GM19351 (cell line): ENCODE measurements around the gene CCDC149.
A peak's percentile ranks its signal among the peaks of the same experiment; 100 is the strongest.

ENCODE experiments used
- ATAC-seq: cut with Tn5 transposase; IDR thresholded peaks from one replicate; pipeline ENCODE4 v1.9.1; 2021; ENCODE audit warnings: mild to moderate bottlenecking, moderate library complexity; ENCODE audit not compliant: unreplicated experiment

Gene CCDC149

GRCh38 chr4:24780936-24781495 lies 131.8 kb downstream of the CCDC149 start:
- no peak for ATAC-seq

- no peak for ATAC-seq
Observed at GRCh38 chr4:24778464-24779225, 134.2 kb downstream of the CCDC149 start.

DNA sequence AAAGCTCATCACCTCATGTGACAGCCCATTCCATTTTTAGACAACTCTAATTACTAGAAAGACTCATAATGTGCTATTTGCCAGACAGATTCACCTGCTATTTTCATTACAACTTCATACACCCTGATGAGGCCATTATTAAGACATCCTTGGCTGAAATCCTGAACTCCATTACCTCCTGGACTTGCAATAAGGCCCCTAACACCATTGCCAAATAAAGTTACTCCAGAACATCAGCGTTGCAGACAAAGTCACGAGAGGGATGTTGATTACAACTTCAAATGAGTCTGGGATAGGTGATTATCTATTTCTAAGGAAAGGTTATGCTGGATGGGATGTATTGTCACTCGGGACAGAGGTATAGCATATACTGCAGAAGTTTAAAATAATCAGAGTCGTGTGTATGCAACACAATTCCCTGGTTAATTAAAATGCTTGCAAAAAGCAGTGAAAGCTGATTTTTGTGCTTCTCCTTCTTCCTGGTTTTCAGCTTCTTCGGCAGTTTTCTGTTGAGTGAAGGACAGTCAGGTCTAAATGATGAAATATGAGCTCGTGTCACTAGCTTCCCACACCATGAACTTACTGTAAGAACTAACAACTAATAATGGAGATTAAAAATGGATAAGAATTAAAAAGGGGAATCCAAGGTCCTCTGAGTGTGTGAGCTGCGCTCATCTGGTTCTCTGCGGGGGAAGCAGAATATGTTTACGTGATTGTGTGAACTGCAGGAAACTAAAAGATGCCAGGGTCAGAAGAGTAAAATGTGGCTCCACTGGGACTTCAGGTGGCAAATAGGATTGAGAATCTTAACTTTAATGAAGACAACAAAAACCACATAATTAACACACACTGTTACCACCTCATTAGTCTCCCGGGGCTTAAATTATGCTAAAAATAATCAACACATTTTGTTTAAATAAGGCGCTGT lies 135.0 kb downstream of the CCDC149 start:
- no peak for ATAC-seq

- no peak for ATAC-seq
Observed at GRCh38 chr4:24775750-24776149, 137.1 kb downstream of the CCDC149 start.

DNA sequence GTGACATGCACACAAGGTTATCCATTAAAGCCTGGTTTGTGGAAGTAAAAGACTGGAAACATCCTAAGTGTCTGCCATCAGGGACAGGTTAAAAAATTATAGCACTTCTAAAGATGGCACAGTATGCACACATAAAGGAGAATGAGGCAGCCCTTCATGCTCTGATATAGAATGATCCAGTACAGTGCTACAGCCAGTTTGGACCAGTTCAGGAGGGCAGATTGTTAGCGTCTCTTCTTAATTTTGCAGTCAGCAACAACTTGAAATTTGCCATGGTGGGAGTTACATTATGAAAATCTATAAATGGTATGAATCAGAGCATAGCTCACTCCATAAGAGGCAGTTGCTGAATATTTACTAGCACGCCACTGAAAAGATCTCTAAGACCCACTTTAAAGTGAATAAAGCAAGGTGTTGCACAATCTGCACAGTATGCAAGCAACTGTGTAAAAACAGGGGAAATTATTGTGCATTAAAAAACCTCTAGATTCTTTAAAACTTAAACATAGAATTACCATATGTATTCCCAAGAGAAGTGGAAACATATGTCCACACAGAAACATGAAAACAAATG lies 137.7 kb downstream of the CCDC149 start:
- ATAC-seq = no peak

GRCh38 chr4:24774452-24774851 lies 138.4 kb downstream of the CCDC149 start:
- ATAC-seq = no peak

GRCh38 chr4:24772952-24773351 lies 139.9 kb downstream of the CCDC149 start:
- ATAC-seq = no peak

DNA sequence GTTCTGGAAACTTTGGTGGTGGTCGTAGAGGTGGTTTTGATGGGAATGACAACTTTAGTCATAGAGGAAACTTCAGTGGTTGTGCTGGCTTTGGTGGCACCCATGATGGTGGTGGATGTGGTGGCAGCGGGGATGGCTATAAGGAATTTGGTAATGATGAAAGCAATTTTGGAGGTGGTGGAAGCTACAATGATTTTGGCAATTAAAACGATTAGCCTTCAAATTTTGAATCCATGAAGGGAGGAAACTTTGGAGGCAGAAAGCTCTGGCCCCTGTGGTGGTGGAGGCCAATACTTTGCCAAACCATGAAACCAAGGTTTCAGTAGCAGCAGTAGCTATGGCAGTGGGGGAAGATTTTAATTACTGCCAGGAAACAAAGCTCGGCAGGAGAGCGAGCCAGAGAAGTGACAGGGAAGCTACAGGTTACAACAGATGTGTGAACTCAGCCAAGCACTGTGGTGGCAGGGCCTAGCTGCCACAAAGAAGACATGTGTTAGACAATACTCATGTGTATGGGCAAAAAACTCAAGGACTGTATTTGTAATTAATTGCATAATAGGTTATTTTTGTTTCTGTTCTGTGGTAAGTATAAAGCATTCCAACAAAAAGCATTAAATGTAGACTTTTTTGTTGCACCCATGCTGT lies 140.7 kb downstream of the CCDC149 start:
- no peak for ATAC-seq

DNA sequence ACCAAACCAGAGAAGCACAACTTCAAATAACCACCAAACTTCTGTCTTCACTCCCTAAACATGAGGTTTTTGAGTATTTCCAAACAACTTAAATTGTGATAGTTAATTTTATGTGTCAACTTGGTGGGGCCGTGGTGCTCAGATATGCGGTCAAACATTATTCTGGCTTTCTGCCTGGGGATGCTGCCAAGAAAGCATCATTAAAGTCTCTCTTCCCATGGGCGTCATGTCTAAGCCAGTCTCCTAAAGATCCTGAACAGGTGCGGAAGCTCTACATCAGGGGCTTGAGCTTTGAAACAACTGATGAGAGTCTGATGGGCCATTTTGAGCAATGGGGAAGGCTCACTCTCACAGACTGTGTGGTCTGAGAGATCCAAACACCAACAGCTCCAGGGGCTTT lies 141.6 kb downstream of the CCDC149 start:
- no peak for ATAC-seq

- no peak for ATAC-seq
Observed at GRCh38 chr4:24770667-24771066, 142.2 kb downstream of the CCDC149 start.

- peak; percentile 65 for ATAC-seq
Observed at GRCh38 chr4:24770032-24770584, 142.7 kb downstream of the CCDC149 start.

- ATAC-seq = no peak
Observed at GRCh38 chr4:24769571-24769970, 143.3 kb downstream of the CCDC149 start.

DNA sequence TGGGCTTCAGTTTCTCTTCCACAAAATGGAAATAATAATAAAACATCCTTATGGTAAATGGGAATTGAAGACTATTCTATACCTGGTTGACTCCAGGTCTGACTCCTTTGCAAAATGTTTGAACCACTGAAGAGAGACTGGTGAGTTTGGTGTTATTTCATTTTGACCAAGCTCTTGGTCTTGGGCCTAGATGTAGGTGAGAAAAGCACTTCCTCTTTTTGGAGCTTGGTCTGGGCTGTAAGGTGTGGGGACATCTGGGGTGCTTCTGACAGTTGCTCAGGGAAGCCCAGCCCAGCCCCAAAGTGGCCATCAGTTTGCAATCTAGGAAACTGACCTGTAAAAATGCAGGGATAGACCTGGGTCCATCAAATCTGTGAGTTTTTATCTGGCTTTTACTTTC lies 144.2 kb downstream of the CCDC149 start:
- ATAC-seq = peak; percentile 81

DNA sequence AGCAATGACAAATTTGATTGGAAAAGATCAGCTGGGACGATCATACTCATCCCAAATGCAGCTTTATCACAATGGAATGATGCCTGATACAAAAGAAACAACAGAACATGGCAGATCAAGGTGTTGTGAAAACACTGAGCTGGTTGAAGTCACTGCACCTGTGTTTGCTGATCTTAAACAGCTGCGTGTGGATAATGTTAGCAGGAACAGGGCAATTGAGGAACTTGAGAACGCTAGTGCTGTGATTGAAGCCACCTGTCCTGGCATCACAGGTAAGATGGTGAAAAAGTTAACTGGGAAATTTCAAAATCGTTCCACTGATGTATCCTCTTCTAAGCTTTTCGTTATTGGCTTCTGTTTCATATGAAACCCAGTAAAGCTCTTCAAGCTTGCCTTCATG lies 144.8 kb downstream of the CCDC149 start:
- no peak for ATAC-seq

- no peak for ATAC-seq
Observed at GRCh38 chr4:24765376-24765988, 147.4 kb downstream of the CCDC149 start.

DNA sequence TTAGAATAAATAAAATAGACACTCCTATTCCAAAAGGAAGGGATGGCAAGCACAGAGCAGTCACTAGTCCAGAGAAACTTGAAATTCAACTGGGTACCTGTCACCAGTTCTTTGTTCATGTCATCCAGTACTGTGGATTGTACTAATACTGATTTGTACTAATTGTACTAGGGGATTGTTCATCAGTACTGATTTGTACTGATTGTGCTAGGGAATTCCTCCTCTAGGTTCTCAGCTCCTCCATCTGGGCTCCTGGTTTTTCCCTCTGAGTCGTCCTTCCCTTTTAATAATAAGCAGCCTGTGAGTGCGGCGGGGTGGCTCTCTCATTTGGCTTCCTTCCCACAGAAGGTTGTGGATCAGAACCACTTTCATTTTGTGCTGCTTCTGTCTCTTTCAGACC lies 148.5 kb downstream of the CCDC149 start:
- ATAC-seq = no peak

DNA sequence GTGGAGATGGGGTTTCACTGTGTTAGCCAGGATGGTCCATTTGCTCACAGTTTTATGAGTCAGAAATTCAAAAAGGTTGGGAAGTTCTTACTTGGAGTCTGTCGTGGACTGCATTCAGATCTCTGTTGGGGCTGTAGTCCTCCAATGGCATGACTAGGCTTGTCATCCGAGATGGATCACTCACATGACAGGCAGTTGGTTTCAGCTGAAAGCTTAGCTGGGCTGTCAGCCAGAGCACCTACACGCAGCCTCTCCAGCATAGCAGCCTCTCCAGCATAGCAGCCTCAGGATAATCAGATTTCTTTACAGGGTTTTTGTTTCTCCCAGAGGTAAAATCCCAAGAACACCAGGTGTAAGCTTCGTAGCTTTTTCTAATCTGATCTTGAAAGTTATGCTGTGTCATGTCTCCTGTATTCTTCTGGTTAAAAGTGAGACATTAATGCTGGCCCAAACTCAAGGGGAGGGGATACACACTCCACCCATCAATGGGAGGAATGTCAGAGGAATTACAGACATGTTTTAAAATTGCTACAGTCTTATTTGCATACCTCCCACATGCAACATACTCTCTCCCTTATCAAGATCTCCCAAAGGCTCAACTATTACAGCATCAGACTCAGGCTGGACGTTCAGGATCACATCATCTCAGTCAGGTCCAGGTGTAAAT lies 149.1 kb downstream of the CCDC149 start:
- ATAC-seq = no peak
